Progenitor cell of endocrine pancreas (in vitro differentiated cells): ENCODE data around the gene MRGPRG. TPM values are rescaled to one million over a fixed set of nuclear protein-coding genes. Genes with fewer than 3 reads are reported as not detected.

Experiments used
- DNase-seq: peaks from one replicate; pipeline ENCODE4 v3.0.0; 2021; ENCODE audit warnings: low spot score; ENCODE audit not compliant: unreplicated experiment
- H3K27ac Mint-ChIP-seq: 2 replicates; pipeline ENCODE4 v1.8.0; 2021; ENCODE audit warnings: mild to moderate bottlenecking, moderate library complexity, mixed read lengths
- H3K27me3 Mint-ChIP-seq: 2 replicates; pipeline ENCODE4 v1.8.0; 2021; ENCODE audit warnings: mixed read lengths
- H3K36me3 Mint-ChIP-seq: 2 replicates; pipeline ENCODE4 v1.8.0; 2022; ENCODE audit warnings: mixed read lengths; ENCODE audit not compliant: insufficient read depth
- H3K4me1 Mint-ChIP-seq: 2 replicates; pipeline ENCODE4 v1.8.0; 2021; ENCODE audit warnings: low read depth, mixed read lengths
- H3K4me3 Mint-ChIP-seq: 2 replicates; pipeline ENCODE4 v1.8.0; 2021; ENCODE audit warnings: low read depth, mild to moderate bottlenecking, moderate library complexity, mixed read lengths
- H3K9me3 Mint-ChIP-seq: 2 replicates; pipeline ENCODE4 v1.8.0; 2021; ENCODE audit warnings: low read depth, mixed read lengths
- total RNA-seq: library from RNA; stranded (reverse); gene quantifications from 2 replicates; pipeline ENCODE4 v1.2.1, GENCODE V29; 2021
- TF ChIP-seq, protein P1 (sequence below): fragments of 200-600 bp; sonication (generic); IDR thresholded peaks from one replicate; pipeline ENCODE4 v1.5.0; 2021; ENCODE audit warnings: antibody characterized with exemption, mild to moderate bottlenecking; ENCODE audit not compliant: unreplicated experiment

MRGPRG gene
- total RNA-seq, 1 donor from 2014 or later: not detected

DNA sequence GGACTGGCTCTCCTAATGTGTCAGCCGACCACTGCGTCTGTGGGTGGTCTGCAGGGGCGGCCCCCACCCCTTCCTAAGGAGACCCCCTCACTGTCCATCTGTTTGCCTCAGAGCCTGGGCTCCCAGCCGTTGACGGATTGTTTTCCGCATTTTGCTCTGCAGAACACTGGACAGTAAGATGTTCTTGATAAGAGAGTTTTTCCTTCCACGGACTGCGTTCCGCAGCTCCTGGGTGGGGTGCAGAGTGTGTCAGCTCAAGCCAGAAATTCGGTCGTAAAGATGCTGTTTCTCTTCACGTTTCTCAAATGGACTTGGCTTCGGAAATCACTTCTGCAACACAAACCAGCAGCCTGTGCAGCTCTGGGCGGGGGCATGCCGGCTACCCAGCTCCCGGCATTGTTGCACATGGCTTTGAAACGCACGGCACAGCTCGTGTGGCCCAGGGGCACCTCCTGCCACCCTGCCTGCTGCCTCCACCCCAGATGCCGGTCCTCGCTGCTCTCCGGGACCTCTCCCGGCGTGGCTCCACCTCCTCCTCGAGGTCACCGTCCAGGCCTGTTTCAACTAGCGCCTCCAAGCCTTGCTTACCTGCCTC, 2.9 kb upstream of the MRGPRG start:
- TF ChIP-seq, protein P1, sequence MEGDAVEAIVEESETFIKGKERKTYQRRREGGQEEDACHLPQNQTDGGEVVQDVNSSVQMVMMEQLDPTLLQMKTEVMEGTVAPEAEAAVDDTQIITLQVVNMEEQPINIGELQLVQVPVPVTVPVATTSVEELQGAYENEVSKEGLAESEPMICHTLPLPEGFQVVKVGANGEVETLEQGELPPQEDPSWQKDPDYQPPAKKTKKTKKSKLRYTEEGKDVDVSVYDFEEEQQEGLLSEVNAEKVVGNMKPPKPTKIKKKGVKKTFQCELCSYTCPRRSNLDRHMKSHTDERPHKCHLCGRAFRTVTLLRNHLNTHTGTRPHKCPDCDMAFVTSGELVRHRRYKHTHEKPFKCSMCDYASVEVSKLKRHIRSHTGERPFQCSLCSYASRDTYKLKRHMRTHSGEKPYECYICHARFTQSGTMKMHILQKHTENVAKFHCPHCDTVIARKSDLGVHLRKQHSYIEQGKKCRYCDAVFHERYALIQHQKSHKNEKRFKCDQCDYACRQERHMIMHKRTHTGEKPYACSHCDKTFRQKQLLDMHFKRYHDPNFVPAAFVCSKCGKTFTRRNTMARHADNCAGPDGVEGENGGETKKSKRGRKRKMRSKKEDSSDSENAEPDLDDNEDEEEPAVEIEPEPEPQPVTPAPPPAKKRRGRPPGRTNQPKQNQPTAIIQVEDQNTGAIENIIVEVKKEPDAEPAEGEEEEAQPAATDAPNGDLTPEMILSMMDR: no peak
- DNase-seq: no peak
- no peaks in the 10 kb centered on the region for H3K36me3 Mint-ChIP-seq
- H3K4me1 Mint-ChIP-seq: no peaks in the 10 kb centered on the region
- peaks cover 62% of the 10 kb centered on the region for H3K27me3 Mint-ChIP-seq
- no peak overlapping the region for H3K4me3 Mint-ChIP-seq
- H3K27ac Mint-ChIP-seq: no peak overlapping the region
- H3K9me3 Mint-ChIP-seq: no peaks in the 10 kb centered on the region

DNA sequence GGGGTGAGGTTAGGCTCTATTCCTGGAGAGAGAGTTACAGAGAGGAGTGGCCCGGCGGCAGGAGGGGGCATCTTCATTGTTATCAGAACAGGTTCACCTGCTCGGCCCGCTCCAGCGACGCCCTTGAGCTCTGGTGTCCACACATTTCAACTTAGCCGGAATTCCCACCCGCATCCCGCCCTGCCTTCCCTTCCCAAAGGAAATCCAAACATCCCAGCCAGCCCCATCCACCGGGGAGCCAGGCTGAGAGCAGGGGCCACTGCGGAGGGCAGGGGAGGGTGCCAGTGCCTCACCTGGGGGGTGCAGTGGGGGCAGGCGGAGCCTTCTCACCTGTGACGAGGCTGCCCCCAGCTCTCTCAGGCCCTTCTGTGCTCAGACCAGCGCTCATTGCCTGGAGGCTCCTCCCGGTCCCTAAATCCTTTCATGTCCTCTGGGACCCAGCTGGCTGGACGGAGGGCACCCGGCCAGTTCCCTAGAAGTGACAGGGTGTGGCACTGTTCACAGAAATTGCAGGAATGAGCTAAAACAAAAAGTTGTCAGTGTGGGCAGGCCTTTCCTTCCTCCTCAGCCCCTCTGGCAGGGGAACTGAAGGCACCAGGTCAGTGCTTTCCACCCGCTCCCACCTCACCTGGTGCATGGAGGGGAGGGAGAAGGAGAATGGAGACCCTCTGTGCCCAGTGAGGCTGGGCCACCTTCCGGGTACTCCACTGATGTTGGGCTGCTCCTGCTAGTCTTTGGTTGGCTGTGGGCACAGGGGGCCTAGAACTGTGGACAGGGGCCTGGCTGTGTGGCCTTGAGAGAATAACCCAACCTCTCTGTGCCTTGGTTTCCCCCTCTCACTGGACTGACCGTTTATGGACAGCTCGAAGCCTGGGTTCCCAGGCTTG, 2.2 kb upstream of the MRGPRG start:
- Mint-ChIP-seq H3K9me3 (no peaks in the 10 kb centered on the region), H3K36me3 (no peaks in the 10 kb centered on the region), H3K27me3 (peaks cover 62% of the 10 kb centered on the region), H3K4me3 (no peak overlapping the region), H3K4me1 (no peaks in the 10 kb centered on the region), H3K27ac (no peak overlapping the region)
- DNase-seq: no peak
- TF ChIP-seq, protein P1: no peak

DNA sequence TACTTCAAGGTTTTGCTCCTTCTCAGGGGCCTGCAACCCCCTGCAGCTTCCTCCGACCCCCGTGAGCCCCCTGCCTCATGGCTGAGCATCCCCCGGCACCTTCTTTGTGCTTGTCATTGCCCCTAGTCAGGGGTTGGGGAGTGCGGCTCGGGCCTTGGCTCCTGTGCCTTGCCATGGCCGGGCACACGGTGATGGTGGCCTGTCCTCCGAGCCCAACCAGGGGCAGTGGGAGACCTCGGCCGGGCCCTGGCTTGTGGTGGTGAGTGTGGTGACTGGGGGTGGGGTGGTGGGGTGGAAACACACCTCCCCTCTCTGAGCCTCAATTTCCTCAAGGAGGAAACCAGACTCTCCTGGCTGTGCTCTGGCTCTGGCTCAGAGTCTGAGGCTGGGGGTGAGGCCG, 1.5 kb upstream of the MRGPRG start:
- TF ChIP-seq, protein P1: no peak
- no peaks in the 10 kb centered on the region for H3K9me3 Mint-ChIP-seq
- no peaks in the 10 kb centered on the region for H3K4me1 Mint-ChIP-seq
- H3K36me3 Mint-ChIP-seq: no peaks in the 10 kb centered on the region
- H3K27ac Mint-ChIP-seq: no peak overlapping the region
- H3K27me3 Mint-ChIP-seq: peaks cover 68% of the 10 kb centered on the region
- H3K4me3 Mint-ChIP-seq: no peak overlapping the region
- DNase-seq: no peak

DNA sequence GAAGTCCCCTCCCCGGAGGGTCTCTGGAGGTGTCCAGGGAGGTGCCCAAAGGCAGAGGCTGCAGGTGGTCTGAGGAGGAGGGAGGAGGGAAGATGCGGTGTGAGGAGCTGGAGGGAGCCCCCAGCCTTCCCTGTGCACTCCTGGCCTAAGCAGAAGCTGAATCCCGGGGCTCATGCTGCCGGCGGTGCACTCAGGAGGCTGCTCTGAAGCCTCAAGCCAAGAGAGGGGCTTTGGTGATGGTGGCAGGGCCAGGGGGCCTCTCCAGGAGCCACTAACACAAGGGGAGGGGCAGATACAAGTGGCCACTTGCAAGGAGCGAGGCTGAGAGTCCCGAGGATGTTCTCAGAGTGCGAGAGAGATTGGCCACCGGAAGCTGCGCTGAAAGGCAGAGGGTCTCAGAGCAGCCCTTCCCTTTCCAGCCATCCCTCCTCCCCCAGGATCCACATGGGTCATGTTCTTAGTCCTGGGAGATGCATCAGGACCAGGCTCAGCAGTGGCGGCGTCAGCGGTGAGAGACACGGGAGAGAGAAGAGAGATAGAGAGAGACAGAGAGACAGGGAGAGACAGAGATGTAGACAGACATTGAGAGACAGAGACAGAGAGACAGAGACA, 774 bp upstream of the MRGPRG start:
- peaks cover 70% of the 10 kb centered on the region for H3K27me3 Mint-ChIP-seq
- H3K4me3 Mint-ChIP-seq: no peak overlapping the region

More for the DNA sequence above, 774 bp upstream of the MRGPRG start:
- Mint-ChIP-seq H3K27ac (no peak overlapping the region), H3K4me1 (no peaks in the 10 kb centered on the region), H3K36me3 (no peaks in the 10 kb centered on the region), H3K9me3 (no peaks in the 10 kb centered on the region)
- TF ChIP-seq, protein P1: no peak
- no peak for DNase-seq
